ENCODE measurements around the gene NMT1. TPM values are rescaled to one million over a fixed set of nuclear protein-coding genes. Genes with fewer than 3 reads are reported as not detected.

Gene NMT1
- total and polyA plus RNA-seq, 2 of the 13 experiments (the other 11 are each of a cell fraction or from before 2014, with no cell fraction given) = 75.7 to 142 TPM

- no peak for TF ChIP-seq FUBP1 (CRISPR knock-in tag; IDR thresholded peaks at IDR 0.05; ENCODE audit: borderline replicate concordance)
- peak; percentile 68 for TF ChIP-seq MEF2D (CRISPR knock-in tag; IDR thresholded peaks at IDR 0.05)
- peak; percentile 58 for TF ChIP-seq HNRNPK (IDR thresholded peaks at IDR 0.05; ENCODE audit: low read depth, low read length, poor library complexity, severe bottlenecking)
- TF ChIP-seq ZEB1 (IDR thresholded peaks at IDR 0.05; ENCODE audit: insufficient replicate concordance, low read depth) = peak; percentile 68
- TF ChIP-seq GFI1 (CRISPR knock-in tag; IDR thresholded peaks at IDR 0.05; ENCODE audit: borderline replicate concordance) = peak; percentile 26; the same call in 1 of the 2 replicates
- TF ChIP-seq ZNF577 (CRISPR knock-in tag; IDR thresholded peaks at IDR 0.05; ENCODE audit: borderline replicate concordance, low read depth) = no peak
- peak; percentile 88 for TF ChIP-seq HDAC1 (CRISPR knock-in tag; IDR thresholded peaks at IDR 0.05)
- peak; percentile 36 for TF ChIP-seq PHF5A (CRISPR knock-in tag; IDR thresholded peaks at IDR 0.05; ENCODE audit: low read depth, unreplicated experiment)
- TF ChIP-seq MAZ (IDR thresholded peaks at IDR 0.05; ENCODE audit: borderline replicate concordance, low read depth, low read length) = no peak
- peak; percentile 89; the same call in 1 of the 2 replicates for TF ChIP-seq MAZ (CRISPR knock-in tag; IDR thresholded peaks at IDR 0.05; ENCODE audit: low read depth)
- no peak for TF ChIP-seq ZC3H4 (CRISPR knock-in tag; IDR thresholded peaks at IDR 0.05; ENCODE audit: borderline replicate concordance)
- TF ChIP-seq ZNF17 (CRISPR knock-in tag; IDR thresholded peaks at IDR 0.05) = no peak
- 0 out of 2 replicates have a peak, but pooled peaks have one; percentile 44 for TF ChIP-seq MZF1 (CRISPR knock-in tag; IDR thresholded peaks at IDR 0.05; ENCODE audit: borderline replicate concordance)
- TF ChIP-seq HES4 (CRISPR knock-in tag; IDR thresholded peaks at IDR 0.05; ENCODE audit: borderline replicate concordance) = peak; percentile 90
- peak; percentile 98 for TF ChIP-seq UBTF (CRISPR knock-in tag; IDR thresholded peaks at IDR 0.05)
- TF ChIP-seq BCL6 (CRISPR knock-in tag; IDR thresholded peaks at IDR 0.05) = peak; percentile 60
- TF ChIP-seq NFIC (IDR thresholded peaks at IDR 0.05; ENCODE audit: low read length) = no peak
- TF ChIP-seq ZNF124 (CRISPR knock-in tag; IDR thresholded peaks at IDR 0.05) = no peak; the same call in 1 of the 2 replicates
- TF ChIP-seq ZBTB14 (CRISPR knock-in tag; IDR thresholded peaks at IDR 0.05) = 0 out of 2 replicates have a peak, but pooled peaks have one; percentile 17
- no peak for TF ChIP-seq TBX3 (IDR thresholded peaks at IDR 0.05; ENCODE audit: borderline replicate concordance)
- TF ChIP-seq GPN1 (CRISPR knock-in tag; IDR thresholded peaks at IDR 0.05; ENCODE audit: borderline replicate concordance) = no peak
- TF ChIP-seq BRF2 (CRISPR knock-in tag; IDR thresholded peaks at IDR 0.05) = no peak; the same call in 1 of the 2 replicates
- no peak for TF ChIP-seq ZNF24 (IDR thresholded peaks at IDR 0.05)
- peak; percentile 71; the same call in 1 of the 2 replicates for TF ChIP-seq MEIS1 (CRISPR knock-in tag; IDR thresholded peaks at IDR 0.05; ENCODE audit: borderline replicate concordance)
These were observed 39.4 kb upstream of the NMT1 start (continued) for GRCh38 chr17:45021607-45022287.

Data from HepG2 (cell line).